Mesenteric fat pad (tissue), 1 donor: ENCODE measurements around the gene MED25. TPM values are rescaled to one million over a fixed set of nuclear protein-coding genes. Genes with fewer than 3 reads are reported as not detected.

ENCODE experiments used
- microRNA-seq: library from miRNA; unstranded; fragments of <30 nt; microRNA quantifications from one replicate; pipeline ENCODE4 v1.2.0, GENCODE V29; 2020; ENCODE audit warnings: borderline number of aligned reads
- total RNA-seq: library from RNA; stranded (reverse); fragmentation: NEBNext Ultra II Directional; extraction: Animal tissue kit (Norgen Biotek cat#: 25700); gene quantifications from one replicate; pipeline ENCODE4 v1.2.1, GENCODE V29; 2021
- donor health status: DM: yes; HTN: yes; CAD: no.

The MED25 gene
- total RNA-seq, 1 donor from 2014 or later, result 40.4 TPM

Small RNA genes lying within 50 kb of the gene (microRNA-seq; reads per million reads assigned to microRNA genes)
- gene MIR4749, result not detected
- not detected for gene MIR6799
- not detected for gene MIR6800

Other genes starting within 250 kb of the MED25 start
- 46.0 TPM for gene NOSIP, start 237.7 kb upstream of the MED25 start, total RNA-seq
- gene PRRG2, start 237.0 kb upstream of the MED25 start, total RNA-seq, result 1.1 TPM
- 22.3 TPM for gene PRR12, start 227.1 kb upstream of the MED25 start, total RNA-seq
- gene RRAS, start 178.1 kb upstream of the MED25 start, total RNA-seq, result 107 TPM
- 64.3 TPM for gene SCAF1, start 176.1 kb upstream of the MED25 start, total RNA-seq
- gene IRF3, start 152.4 kb upstream of the MED25 start, total RNA-seq, result 46.7 TPM
- gene BCL2L12, start 152.4 kb upstream of the MED25 start, total RNA-seq, result 10.7 TPM
- 105 TPM for gene PRMT1, start 141.0 kb upstream of the MED25 start, total RNA-seq
- 1.3 TPM for gene ADM5, start 128.7 kb upstream of the MED25 start, total RNA-seq
- gene CPT1C, start 127.2 kb upstream of the MED25 start, total RNA-seq, result 7.2 TPM
- gene TSKS, start 55.0 kb upstream of the MED25 start, total RNA-seq, result 1.0 TPM
- gene AP2A1, start 51.3 kb upstream of the MED25 start, total RNA-seq, result 96.4 TPM
- 12.7 TPM for gene FUZ, start 5.0 kb upstream of the MED25 start, total RNA-seq
- gene PTOV1, start 32.9 kb downstream of the MED25 start, total RNA-seq, result 99.4 TPM
- gene PNKP, start 49.3 kb downstream of the MED25 start, total RNA-seq, result 57.6 TPM
- 38.8 TPM for gene AKT1S1, start 59.1 kb downstream of the MED25 start, total RNA-seq
- 39.9 TPM for gene TBC1D17, start 59.4 kb downstream of the MED25 start, total RNA-seq
- 2.3 TPM for gene IL4I1, start 78.6 kb downstream of the MED25 start, total RNA-seq
- gene ATF5, start 110.9 kb downstream of the MED25 start, total RNA-seq, result 46.1 TPM
- 34.5 TPM for gene NUP62, start 111.2 kb downstream of the MED25 start, total RNA-seq
- 3.0 TPM for gene SIGLEC11, start 142.9 kb downstream of the MED25 start, total RNA-seq
- 27.5 TPM for gene VRK3, start 207.1 kb downstream of the MED25 start, total RNA-seq
- 6.8 TPM for gene ZNF473, start 207.7 kb downstream of the MED25 start, total RNA-seq